ENCODE results near the gene BCL2L2.
"Not testable (repeated sequence)": the region's sequence is repeated elsewhere in the genome, so short reads cannot be mapped to it uniquely, and the experiment has no call there.

Gene BCL2L2

DNA sequence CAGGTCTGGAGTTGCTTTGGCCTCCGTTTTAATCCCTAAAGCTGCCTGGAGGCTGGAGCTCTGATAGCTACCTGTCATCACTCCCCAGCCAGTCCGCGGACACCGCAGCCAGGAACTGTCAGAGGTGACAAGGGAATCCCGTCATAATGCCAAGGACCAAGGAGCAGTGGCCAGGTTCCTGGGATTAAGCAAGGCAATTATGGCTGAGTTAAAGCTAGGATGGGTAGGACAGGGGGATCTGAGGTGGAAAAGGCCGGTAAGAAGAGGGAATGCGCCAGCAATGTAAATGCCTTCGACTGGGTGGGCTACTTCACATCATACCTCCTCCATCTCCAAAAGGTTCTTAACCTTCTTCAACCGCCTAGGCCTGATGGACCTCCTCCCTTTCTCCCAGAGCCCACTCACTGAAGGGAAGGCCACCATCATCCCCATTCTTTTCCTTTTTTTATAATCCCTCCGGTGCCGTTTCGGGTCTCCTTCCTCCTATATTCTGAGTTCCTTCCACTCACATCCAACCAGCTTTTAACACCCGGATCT is 5.9 kb upstream of the BCL2L2 start:
- DNase-seq: no peak

- peak; percentile 92 for DNase-seq
Observed at GRCh38 chr14:23301288-23301968, 5.2 kb upstream of the BCL2L2 start.

DNA sequence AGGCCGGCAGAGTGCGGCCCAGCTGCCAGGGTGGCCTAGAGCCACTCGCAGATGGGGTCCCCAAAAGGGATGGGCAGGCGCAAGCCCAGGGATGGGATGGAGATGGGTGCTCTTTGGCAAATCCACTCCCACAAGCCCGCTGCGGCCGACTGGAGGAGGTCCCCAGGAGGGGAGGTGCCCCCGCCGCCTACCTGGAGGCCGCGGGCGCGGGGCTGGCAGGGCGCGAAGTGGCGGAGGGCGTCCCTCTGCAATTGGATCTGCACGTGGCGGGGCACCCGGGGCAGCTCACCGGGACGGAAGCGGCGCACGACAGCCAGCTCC is 4.7 kb upstream of the BCL2L2 start:
- DNase-seq: no peak

- peak; percentile 69 for DNase-seq
Observed at GRCh38 chr14:23302290-23303225, 4.1 kb upstream of the BCL2L2 start, which contains the start of gene PPP1R3E. TSS of gene PPP1R3E (minus strand) at chr14:23302859. CDS start at chr14:23302576, 283 bp downstream.

DNA sequence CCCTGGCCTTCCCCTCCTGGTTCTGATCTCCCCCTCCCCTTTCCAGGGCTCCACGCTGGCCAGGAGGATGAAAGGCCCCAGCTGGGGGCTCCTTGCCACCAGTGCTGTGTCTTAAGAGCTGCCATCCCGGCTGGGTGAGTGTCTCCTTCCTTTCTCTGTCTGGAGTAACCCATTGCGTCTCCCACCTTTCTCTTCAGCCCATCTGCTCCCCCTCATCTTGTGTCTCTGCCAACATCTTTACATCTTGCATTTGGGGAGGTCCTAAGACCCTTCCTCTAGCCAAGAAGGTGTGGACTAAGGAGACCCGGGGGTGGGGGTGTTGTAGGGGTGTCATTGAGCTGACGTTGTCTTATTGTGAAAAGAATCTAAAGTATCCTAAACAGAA is 505 bp downstream of the BCL2L2 start:
- no peak for DNase-seq

GRCh38 chr14:23307687-23308644 is 1.3 kb downstream of the BCL2L2 start:
- DNase-seq: no peak

DNA sequence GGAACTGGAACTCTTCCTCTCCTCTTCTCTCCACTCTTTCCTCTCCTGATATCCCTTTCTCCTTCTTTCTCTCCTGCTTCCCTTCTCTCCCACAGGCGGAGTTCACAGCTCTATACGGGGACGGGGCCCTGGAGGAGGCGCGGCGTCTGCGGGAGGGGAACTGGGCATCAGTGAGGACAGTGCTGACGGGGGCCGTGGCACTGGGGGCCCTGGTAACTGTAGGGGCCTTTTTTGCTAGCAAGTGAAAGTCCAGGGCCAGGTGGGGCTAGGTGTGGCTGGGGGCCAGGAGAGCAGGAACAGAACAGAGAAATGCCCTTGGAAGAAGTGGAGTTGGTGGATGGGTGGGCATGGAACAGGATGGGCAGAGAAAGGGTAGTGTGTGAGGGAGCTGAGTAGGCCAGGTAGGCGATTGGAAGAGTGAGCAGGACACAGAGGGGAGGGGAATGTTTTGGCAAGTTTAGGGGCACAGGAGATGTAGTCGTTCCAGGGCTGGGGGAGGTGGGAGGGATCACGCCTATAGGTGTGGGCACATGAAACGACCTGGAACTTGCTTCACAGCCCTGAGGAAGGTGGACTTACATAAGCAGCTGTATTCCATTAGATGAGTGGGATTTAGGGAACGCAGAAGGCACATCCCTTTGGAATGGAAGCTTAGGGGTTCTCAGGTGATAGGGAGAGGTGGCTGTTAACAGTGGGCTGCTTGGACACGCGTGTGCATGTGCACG is 2.2 kb downstream of the BCL2L2 start:
- DNase-seq: no peak

GRCh38 chr14:23310546-23310945 is 3.9 kb downstream of the BCL2L2 start:
- DNase-seq: no peak

- no peak for DNase-seq
Observed at GRCh38 chr14:23316300-23316699, 9.7 kb downstream of the BCL2L2 start.

DNA sequence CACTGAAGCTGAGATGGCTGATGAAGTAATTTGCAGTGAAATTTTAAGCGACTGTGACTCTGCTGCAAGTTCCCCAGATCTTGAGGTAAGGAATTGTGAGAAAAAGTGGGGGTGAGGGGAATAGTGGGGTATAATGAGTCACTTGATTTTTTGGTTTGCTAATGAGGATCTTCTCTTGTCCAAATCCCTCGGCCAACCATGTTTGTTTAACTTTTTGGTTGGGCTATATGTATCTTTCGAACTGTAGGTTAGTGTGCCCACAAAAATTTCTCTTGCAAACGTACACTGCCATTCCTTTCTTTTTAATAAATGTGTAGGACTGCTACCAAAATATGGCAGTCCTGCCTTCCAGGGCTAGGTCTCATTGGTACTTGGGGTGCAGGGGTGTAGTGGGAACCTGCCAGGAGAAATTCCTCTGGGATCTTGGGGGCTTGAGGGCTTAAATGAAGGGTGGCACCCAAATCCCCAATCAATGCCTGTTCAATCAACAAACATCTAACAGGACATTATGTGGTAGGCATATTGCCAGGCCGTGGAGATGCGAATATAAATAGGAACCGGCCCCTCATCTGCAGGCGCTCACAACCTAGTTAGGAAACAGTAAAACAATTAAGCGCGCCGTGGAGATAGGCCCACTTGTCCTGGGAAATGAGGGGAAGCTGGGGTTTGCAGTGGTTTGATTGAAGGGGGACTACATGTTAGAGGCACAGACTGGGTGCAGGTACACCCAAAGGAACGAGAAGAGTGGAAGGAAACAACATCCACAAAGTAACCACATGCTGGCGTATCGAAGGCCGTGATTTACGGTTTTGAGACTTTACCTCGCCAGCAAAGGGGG is 13.3 kb downstream of the BCL2L2 start:
- no peak for DNase-seq

DNA sequence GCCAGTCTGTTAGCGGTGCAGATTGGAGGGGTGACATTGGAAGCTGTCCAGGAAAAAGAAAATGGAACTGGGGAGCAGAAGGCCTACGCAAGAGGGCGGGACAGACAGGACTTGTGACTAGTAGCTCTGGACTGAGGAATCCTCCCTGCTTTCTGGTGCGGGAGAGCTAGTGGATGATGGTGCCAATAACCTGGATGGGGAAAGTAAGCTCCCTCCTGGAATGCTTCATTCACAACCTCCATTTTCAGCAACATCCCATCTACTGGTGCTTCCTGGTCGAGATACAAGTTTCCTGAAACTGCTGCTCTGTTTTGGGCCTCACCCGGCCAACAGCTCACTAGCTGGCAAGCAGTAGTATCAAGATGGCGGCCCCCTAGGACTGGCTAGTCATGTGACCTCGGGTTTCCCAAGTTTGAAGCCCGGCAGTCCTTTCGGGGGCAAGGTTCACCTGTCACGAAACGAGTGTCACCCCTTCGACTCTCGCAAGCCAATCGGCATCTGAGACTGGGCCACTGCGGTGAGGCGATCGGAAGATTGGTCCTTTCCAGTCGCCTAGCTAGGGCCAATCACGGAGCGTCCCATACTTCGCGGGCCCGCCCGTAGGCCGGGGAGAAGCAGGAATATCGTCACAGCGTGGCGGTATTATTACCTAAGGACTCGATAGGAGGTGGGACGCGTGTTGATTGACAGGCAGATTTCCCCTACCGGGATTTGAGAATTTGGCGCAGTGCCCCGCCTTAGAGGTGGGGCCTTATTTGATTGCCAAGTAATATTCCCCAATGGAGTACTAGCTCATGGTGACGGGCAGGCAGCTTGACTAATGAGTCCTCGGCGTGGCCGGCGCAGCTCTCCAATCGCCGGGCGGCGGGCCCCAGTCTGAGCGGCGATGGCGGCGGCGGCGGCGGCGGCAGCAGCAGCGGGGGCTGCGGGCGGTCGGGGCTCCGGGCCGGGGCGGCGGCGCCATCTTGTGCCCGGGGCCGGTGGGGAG is 14.2 kb downstream of the BCL2L2 start, which contains the start of gene PABPN1:
PABPN1 (plus strand) TSS at position 874 of the 988 bp plus-strand sequence; CDS start at position 887, 13 bp downstream.
- peak; percentile 100 for DNase-seq

GRCh38 chr14:23321572-23322547 is 15.2 kb downstream of the BCL2L2 start:
- DNase-seq: no peak

GRCh38 chr14:23322568-23323517 is 16.2 kb downstream of the BCL2L2 start:
- DNase-seq: no peak

GRCh38 chr14:23323838-23324454 is 17.3 kb downstream of the BCL2L2 start:
- DNase-seq: no peak

GRCh38 chr14:23324455-23324846 is 17.8 kb downstream of the BCL2L2 start:
- DNase-seq: no peak

DNA sequence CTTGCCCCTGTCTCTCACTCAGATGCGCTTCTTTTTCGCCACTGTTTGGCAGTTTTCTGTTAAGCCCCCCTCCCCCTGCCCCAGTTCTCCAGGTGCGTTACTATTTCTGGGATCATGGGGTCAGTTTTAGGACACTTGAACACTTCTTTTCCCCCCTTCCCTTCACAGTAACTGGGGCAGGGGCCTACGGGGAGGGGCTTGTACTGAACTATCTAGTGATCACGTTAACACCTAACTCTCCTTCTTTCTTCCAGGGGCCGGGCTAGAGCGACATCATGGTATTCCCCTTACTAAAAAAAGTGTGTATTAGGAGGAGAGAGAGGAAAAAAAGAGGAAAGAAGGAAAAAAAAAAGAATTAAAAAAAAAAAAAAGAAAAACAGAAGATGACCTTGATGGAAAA is 18.4 kb downstream of the BCL2L2 start:
- DNase-seq: no peak

GRCh38 chr14:23325746-23326145 is 19.1 kb downstream of the BCL2L2 start:
- DNase-seq: not testable (repeated sequence)

All from NCI-H524 treated with DMSO at 0.1 percent for 48 hours (cell line).